Measurements from ENCODE around the gene PCNX1.
"Not testable (repeated sequence)": the region's sequence is repeated elsewhere in the genome, so short reads cannot be mapped to it uniquely, and the experiment has no call there.

The PCNX1 gene

GRCh38 chr14:70972107-70972976, 65.1 kb downstream of the PCNX1 start:
- DNase-seq, result peak; percentile 93

- no peak for DNase-seq
Observed at GRCh38 chr14:70976591-70976990, 69.3 kb downstream of the PCNX1 start.

GRCh38 chr14:70981000-70981952, 74.0 kb downstream of the PCNX1 start:
- DNase-seq, result no peak

- no peak for DNase-seq
Observed at GRCh38 chr14:70982200-70982599, 74.9 kb downstream of the PCNX1 start.

GRCh38 chr14:70987041-70987440, 79.8 kb downstream of the PCNX1 start:
- DNase-seq, result no peak

- DNase-seq, result no peak
Observed at GRCh38 chr14:70988452-70988851, 81.2 kb downstream of the PCNX1 start.

GRCh38 chr14:70993931-70994330, 86.7 kb downstream of the PCNX1 start:
- no peak for DNase-seq

GRCh38 chr14:70995211-70995610, 88.0 kb downstream of the PCNX1 start:
- DNase-seq, result no peak

GRCh38 chr14:70995671-70996070, 88.4 kb downstream of the PCNX1 start:
- DNase-seq, result no peak

- DNase-seq, result no peak
Observed at GRCh38 chr14:70999117-70999516, 91.9 kb downstream of the PCNX1 start.

GRCh38 chr14:71000091-71000490, 92.8 kb downstream of the PCNX1 start:
- no peak for DNase-seq

- DNase-seq, result no peak
Observed at GRCh38 chr14:71001742-71002141, 94.5 kb downstream of the PCNX1 start.

GRCh38 chr14:71003156-71003555, 95.9 kb downstream of the PCNX1 start:
- DNase-seq, result no peak

- DNase-seq, result no peak
Observed at GRCh38 chr14:71004481-71004880, 97.2 kb downstream of the PCNX1 start.

- DNase-seq, result no peak
Observed at GRCh38 chr14:71005076-71005475, 97.8 kb downstream of the PCNX1 start.

GRCh38 chr14:71006200-71006563, 98.9 kb downstream of the PCNX1 start:
- no peak for DNase-seq

- DNase-seq, result no peak
Observed at GRCh38 chr14:71011479-71011878, 104.2 kb downstream of the PCNX1 start.

GRCh38 chr14:71012888-71013287, 105.6 kb downstream of the PCNX1 start:
- DNase-seq, result no peak

GRCh38 chr14:71013551-71014192, 106.4 kb downstream of the PCNX1 start:
- DNase-seq, result no peak

- not testable (repeated sequence) for DNase-seq
Observed at GRCh38 chr14:71019917-71020316, 112.7 kb downstream of the PCNX1 start.

- DNase-seq, result no peak
Observed at GRCh38 chr14:71021347-71022011, 114.2 kb downstream of the PCNX1 start.

GRCh38 chr14:71022012-71022869, 115.0 kb downstream of the PCNX1 start:
- DNase-seq, result no peak
